ENCODE measurements around the gene MACROH2A1.

MACROH2A1 gene

DNA sequence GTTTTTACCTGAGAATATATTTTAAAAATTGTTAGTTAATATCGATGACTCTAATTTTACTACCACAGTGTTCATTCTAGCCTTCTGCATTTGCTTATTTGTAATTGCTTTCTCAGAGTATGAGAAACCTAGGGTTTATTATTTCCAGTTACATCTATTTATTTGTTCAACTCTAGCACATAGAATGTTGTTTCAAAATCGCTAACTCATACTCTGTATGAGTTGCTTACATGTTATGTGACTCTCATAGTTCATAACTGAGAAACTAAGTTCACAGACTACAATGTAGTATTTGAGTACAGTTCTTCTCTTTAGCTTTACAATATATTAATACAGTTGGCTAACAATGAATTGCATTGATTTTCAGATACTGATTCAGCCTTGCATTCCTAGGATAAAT is 103.2 kb downstream of the MACROH2A1 start:
- Mint-ChIP-seq H3K9me3 (no peaks in the 10 kb centered on the region), H3K4me1 (peaks cover 5% of the 10 kb centered on the region), H3K4me3 (no peak overlapping the region), H3K27ac (no peak overlapping the region), H3K27me3 (ENCODE audit: low read depth) (peaks cover 4% of the 10 kb centered on the region), H3K36me3 (ENCODE audit: low read depth) (no peaks in the 10 kb centered on the region)
- TF ChIP-seq, protein P1, sequence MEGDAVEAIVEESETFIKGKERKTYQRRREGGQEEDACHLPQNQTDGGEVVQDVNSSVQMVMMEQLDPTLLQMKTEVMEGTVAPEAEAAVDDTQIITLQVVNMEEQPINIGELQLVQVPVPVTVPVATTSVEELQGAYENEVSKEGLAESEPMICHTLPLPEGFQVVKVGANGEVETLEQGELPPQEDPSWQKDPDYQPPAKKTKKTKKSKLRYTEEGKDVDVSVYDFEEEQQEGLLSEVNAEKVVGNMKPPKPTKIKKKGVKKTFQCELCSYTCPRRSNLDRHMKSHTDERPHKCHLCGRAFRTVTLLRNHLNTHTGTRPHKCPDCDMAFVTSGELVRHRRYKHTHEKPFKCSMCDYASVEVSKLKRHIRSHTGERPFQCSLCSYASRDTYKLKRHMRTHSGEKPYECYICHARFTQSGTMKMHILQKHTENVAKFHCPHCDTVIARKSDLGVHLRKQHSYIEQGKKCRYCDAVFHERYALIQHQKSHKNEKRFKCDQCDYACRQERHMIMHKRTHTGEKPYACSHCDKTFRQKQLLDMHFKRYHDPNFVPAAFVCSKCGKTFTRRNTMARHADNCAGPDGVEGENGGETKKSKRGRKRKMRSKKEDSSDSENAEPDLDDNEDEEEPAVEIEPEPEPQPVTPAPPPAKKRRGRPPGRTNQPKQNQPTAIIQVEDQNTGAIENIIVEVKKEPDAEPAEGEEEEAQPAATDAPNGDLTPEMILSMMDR (IDR thresholded peaks at IDR 0.05; ENCODE audit: unreplicated experiment in 3 of 3), result no peak

DNA sequence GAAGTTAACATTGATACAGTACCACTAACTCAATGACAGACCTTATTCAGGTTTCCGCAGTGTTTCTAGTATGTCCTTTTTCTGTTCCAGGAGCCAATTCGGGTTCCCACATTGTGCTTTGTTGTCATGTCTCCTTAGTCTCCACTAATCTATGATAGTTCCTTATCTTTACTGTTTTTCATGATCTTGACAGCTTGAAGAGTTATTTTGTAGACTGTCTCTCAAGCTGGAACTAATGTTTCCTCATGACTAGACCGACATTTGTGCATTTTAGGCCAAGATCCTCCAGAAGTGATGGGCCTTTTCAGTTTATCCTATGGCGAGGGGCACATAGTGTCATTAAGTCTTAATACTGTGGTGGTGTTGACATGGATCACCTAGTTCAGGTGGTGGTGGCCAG is 104.2 kb downstream of the MACROH2A1 start:
- Mint-ChIP-seq H3K9me3 (no peaks in the 10 kb centered on the region), H3K36me3 (ENCODE audit: low read depth) (no peaks in the 10 kb centered on the region), H3K4me1 (no peaks in the 10 kb centered on the region), H3K27me3 (ENCODE audit: low read depth) (peaks cover 4% of the 10 kb centered on the region), H3K4me3 (no peak overlapping the region), H3K27ac (no peak overlapping the region)
- TF ChIP-seq, protein P1 (IDR thresholded peaks at IDR 0.05; ENCODE audit: unreplicated experiment in 3 of 3), result no peak

DNA sequence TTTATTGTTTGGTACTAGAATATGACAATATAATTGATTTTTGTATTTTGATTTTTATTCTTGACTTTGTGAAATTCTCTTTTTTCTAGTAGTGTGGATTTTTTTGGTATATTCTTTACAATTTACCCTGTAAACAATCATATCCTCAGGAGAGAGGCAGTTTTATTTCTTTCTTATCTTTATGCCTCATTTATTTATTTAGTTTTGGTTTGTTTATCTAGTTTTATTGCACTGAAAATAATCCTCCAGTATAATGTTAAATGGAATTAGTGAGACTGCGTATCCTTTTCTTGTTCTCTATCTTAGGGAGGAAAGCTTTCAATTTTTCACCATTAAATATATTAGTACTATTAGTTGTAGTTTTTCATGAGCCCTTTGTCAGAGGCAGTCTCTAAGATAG is 109.4 kb downstream of the MACROH2A1 start:
- TF ChIP-seq, protein P1 (IDR thresholded peaks at IDR 0.05; ENCODE audit: unreplicated experiment in 3 of 3), result no peak

DNA sequence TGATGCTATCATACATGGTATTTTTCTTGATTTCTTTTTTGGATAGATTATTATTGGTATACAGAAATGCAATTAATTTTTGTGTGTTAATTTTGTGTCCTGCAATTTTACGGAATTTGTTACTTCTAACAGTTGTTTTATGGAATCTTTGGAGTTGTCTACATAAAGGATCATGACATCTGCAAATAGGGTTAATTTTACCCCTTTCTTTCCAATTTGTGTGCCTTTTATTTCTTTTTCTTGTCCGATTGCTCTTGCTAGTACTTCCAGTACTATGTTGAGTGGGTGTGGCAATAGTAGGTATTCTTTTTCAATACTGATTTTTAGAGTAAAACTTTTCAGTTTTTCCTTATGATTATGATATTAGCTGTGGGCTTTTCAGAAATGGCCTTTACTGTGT is 111.5 kb downstream of the MACROH2A1 start:
- Mint-ChIP-seq H3K4me3 (no peak overlapping the region), H3K36me3 (ENCODE audit: low read depth) (no peaks in the 10 kb centered on the region), H3K27ac (no peak overlapping the region), H3K4me1 (no peaks in the 10 kb centered on the region), H3K9me3 (peaks cover 35% of the 10 kb centered on the region), H3K27me3 (ENCODE audit: low read depth) (peaks cover 4% of the 10 kb centered on the region)
- TF ChIP-seq, protein P1 (IDR thresholded peaks at IDR 0.05; ENCODE audit: unreplicated experiment in 3 of 3), result no peak

More for the DNA sequence above, 109.4 kb downstream of the MACROH2A1 start:
- H3K4me1 Mint-ChIP-seq, result no peaks in the 10 kb centered on the region
- H3K4me3 Mint-ChIP-seq, result no peak overlapping the region
- peaks cover 4% of the 10 kb centered on the region for H3K27me3 Mint-ChIP-seq (ENCODE audit: low read depth)
- no peaks in the 10 kb centered on the region for H3K36me3 Mint-ChIP-seq (ENCODE audit: low read depth)
- H3K9me3 Mint-ChIP-seq, result peaks cover 25% of the 10 kb centered on the region
- no peak overlapping the region for H3K27ac Mint-ChIP-seq
